GM12878 (cell line): ENCODE results near the gene NRBP1.

Source experiments
- BHLHE40 ChIP-seq, 2 experiments: fragments of 450-650 bp in 1 of 2; IDR thresholded peaks; 2 replicates each; pipeline ENCODE4 v1.6.1; 2011 to 2017; ENCODE audit warnings: low read depth in 2 of 2, borderline replicate concordance in 1 of 2, improper control_type of control experiment in 1 of 2, low read length in 1 of 2, mild to moderate bottlenecking in 1 of 2
- CREB1 ChIP-seq: IDR thresholded peaks from 2 replicates; pipeline ENCODE4 v1.6.1; 2012; ENCODE audit warnings: low read depth, mild to moderate bottlenecking, inconsistent platforms
- CREM ChIP-seq: IDR thresholded peaks from 2 replicates; pipeline ENCODE4 v1.6.1; 2014; ENCODE audit warnings: antibody characterized with exemption, low read depth
- EP300 ChIP-seq, 2 experiments: fragments of 150-350 bp in 1 of 2; IDR thresholded peaks; 2 replicates each; pipeline ENCODE4 v1.6.1; 2011 to 2012; ENCODE audit warnings: low read depth in 2 of 2, low read length in 2 of 2, borderline replicate concordance in 1 of 2, improper control_type of control experiment in 1 of 2, inconsistent platforms in 1 of 2; ENCODE audit not compliant: control insufficient read depth in 1 of 2
- IRF4 ChIP-seq: IDR thresholded peaks from 2 replicates; pipeline ENCODE4 v1.6.1; 2011; ENCODE audit warnings: low read depth, low read length
- POLR2A ChIP-seq: IDR thresholded peaks from 2 replicates; pipeline ENCODE4 v1.6.1; 2011; ENCODE audit warnings: low read depth, mild to moderate bottlenecking, low read length
- SIN3A ChIP-seq: IDR thresholded peaks from 2 replicates; pipeline ENCODE4 v1.6.1; 2012; ENCODE audit warnings: low read depth, low read length, improper control_type of control experiment
- SMAD1 ChIP-seq: fragments of 450-650 bp; IDR thresholded peaks from 2 replicates; pipeline ENCODE4 v1.6.1; 2018; ENCODE audit warnings: mild to moderate bottlenecking, low read depth; ENCODE audit not compliant: partially characterized antibody
- SMC3 ChIP-seq: IDR thresholded peaks from 2 replicates; pipeline ENCODE4 v1.6.1; 2011; ENCODE audit warnings: low read length, improper control_type of control experiment, borderline replicate concordance
- SREBF2 ChIP-seq: IDR thresholded peaks from 2 replicates; pipeline ENCODE4 v1.6.1; 2012; ENCODE audit warnings: mild to moderate bottlenecking, low read length
- TCF12 ChIP-seq: IDR thresholded peaks from 2 replicates; pipeline ENCODE4 v1.6.1; 2011; ENCODE audit warnings: low read depth, mild to moderate bottlenecking, low read length
- ZNF384 ChIP-seq: IDR thresholded peaks from 2 replicates; pipeline ENCODE4 v1.6.1; 2012; ENCODE audit warnings: low read depth, mild to moderate bottlenecking, low read length, improper control_type of control experiment, borderline replicate concordance
- TF ChIP-seq, protein P1 (sequence below): fragments of 450-650 bp; IDR thresholded peaks from 2 replicates; pipeline ENCODE4 v1.6.1; 2016; ENCODE audit warnings: mild to moderate bottlenecking

DNA sequence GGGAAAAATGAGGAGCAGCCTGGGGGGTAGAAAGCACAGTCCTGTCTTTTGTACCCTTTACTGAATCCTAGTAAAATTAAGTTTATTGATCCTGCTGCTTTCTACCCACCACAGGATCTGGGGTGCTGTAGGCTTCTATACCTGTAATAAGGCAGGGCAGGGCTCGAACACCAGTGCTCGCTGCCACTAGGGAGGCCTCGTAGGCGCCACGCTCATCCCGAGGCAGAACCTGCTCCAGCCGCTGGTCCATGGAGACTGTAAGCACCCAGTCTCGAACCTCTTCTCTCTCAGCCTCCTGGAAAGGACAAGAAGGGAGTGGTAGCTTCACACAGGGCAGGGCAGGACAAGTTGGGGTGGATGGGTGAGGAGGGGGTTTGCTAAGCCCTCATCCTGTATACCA is 16.7 kb downstream of the NRBP1 start:
- no peak for TF ChIP-seq ZNF384
- TF ChIP-seq, protein P1, sequence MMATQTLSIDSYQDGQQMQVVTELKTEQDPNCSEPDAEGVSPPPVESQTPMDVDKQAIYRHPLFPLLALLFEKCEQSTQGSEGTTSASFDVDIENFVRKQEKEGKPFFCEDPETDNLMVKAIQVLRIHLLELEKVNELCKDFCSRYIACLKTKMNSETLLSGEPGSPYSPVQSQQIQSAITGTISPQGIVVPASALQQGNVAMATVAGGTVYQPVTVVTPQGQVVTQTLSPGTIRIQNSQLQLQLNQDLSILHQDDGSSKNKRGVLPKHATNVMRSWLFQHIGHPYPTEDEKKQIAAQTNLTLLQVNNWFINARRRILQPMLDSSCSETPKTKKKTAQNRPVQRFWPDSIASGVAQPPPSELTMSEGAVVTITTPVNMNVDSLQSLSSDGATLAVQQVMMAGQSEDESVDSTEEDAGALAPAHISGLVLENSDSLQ = no peak
- TF ChIP-seq TCF12 = no peak
- TF ChIP-seq CREB1 = no peak
- TF ChIP-seq CREM = no peak
- TF ChIP-seq EP300 (IDR thresholded peaks at IDR 0.05; ENCODE audit: borderline replicate concordance in 1 of 2, control insufficient read depth in 1 of 2, low read depth in 2 of 2, low read length in 2 of 2) = no peak
- no peak for TF ChIP-seq SREBF2
- TF ChIP-seq SMAD1 = no peak
- no peak for TF ChIP-seq POLR2A
- TF ChIP-seq IRF4 = no peak
- TF ChIP-seq SIN3A = no peak
- no peak for TF ChIP-seq BHLHE40 (IDR thresholded peaks at IDR 0.05; ENCODE audit: borderline replicate concordance in 1 of 2, low read depth in 2 of 2, low read length in 1 of 2)
- TF ChIP-seq SMC3 = no peak
